K562 (cell line): ENCODE measurements around the gene CSNK1G1. TPM values are rescaled to one million over a fixed set of nuclear protein-coding genes. Genes with fewer than 3 reads are reported as not detected.

Source experiments
- ATF4 ChIP-seq: fragments of 450-650 bp; formaldehyde crosslinking; IDR thresholded peaks from 2 replicates; pipeline ENCODE4 v1.4.0; 2022; ENCODE audit warnings: mild to moderate bottlenecking, moderate library complexity
- BCLAF1 ChIP-seq, 2 experiments: fragments of 450-650 bp in 1 of 2; IDR thresholded peaks; 2 replicates each; pipeline ENCODE4 v1.6.1; 2011 to 2017; ENCODE audit warnings: low read depth in 2 of 2, antibody characterized with exemption in 1 of 2, borderline replicate concordance in 1 of 2, low read length in 1 of 2, mild to moderate bottlenecking in 1 of 2, mixed read lengths in 1 of 2; ENCODE audit not compliant: control insufficient read depth in 1 of 2
- BHLHE40 ChIP-seq: IDR thresholded peaks from 2 replicates; pipeline ENCODE4 v1.6.1; 2011; ENCODE audit warnings: low read length, improper control_type of control experiment
- DACH1 ChIP-seq: fragments of 450-650 bp; IDR thresholded peaks from 2 replicates; pipeline ENCODE4 v1.6.1; 2018; ENCODE audit not compliant: partially characterized antibody
- E2F4 ChIP-seq: sonication (generic); formaldehyde crosslinking; IDR thresholded peaks from 2 replicates; pipeline ENCODE4 v1.8.0; 2022; ENCODE audit warnings: mild to moderate bottlenecking, low read depth, missing genetic modification reagents
- ELK3 ChIP-seq: fragments of 450-650 bp; formaldehyde crosslinking; IDR thresholded peaks from 2 replicates; pipeline ENCODE4 v1.4.0; 2020; ENCODE audit warnings: mild to moderate bottlenecking
- GABPB2 ChIP-seq: fragments of 250-450 bp; sonication (Bioruptor Pico); conservative IDR thresholded peaks from 2 replicates; pipeline ENCODE4 v1.5.1; 2021; ENCODE audit warnings: mild to moderate bottlenecking
- HCFC1 ChIP-seq: IDR thresholded peaks from 2 replicates; pipeline ENCODE4 v1.6.1; 2012; ENCODE audit warnings: low read depth, low read length, improper control_type of control experiment
- MAFF ChIP-seq: IDR thresholded peaks from 2 replicates; pipeline ENCODE4 v1.6.1; 2012; ENCODE audit warnings: low read length, improper control_type of control experiment
- POLR2AphosphoS2 ChIP-seq: IDR thresholded peaks from 2 replicates; pipeline ENCODE4 v1.6.1; 2012; ENCODE audit warnings: low read length, improper control_type of control experiment
- SPI1 ChIP-seq: IDR thresholded peaks from 2 replicates; pipeline ENCODE4 v1.6.1; 2011; ENCODE audit warnings: low read depth, low read length, control low read depth, borderline replicate concordance
- SUPT5H ChIP-seq: fragments of 450-650 bp; IDR thresholded peaks from 2 replicates; pipeline ENCODE4 v1.6.1; 2016
- TARDBP ChIP-seq: fragments of 450-650 bp; IDR thresholded peaks from 2 replicates; pipeline ENCODE4 v1.6.1; 2016
- TOE1 ChIP-seq, 2 experiments: fragments of 450-650 bp in 1 of 2; sonication (generic) in 1 of 2; formaldehyde crosslinking in 1 of 2; IDR thresholded peaks; 2 replicates each; pipeline versions ENCODE4 v1.7.1 to v1.8.0; 2016 to 2022; ENCODE audit warnings: borderline replicate concordance in 2 of 2, mild to moderate bottlenecking in 2 of 2, antibody characterized with exemption in 1 of 2, inconsistent platforms in 1 of 2, low read depth in 1 of 2, missing genetic modification reagents in 1 of 2, moderate library complexity in 1 of 2
- ZBTB17 ChIP-seq: fragments of 450-650 bp; formaldehyde crosslinking; IDR thresholded peaks from 2 replicates; pipeline ENCODE4 v1.4.0; 2020; ENCODE audit warnings: mild to moderate bottlenecking
- ZBTB43 ChIP-seq: sonication (generic); formaldehyde crosslinking; IDR thresholded peaks from 2 replicates; pipeline ENCODE4 v1.8.0; 2023; ENCODE audit warnings: mild to moderate bottlenecking, missing genetic modification reagents
- ZNF197 ChIP-seq: fragments of 200-800 bp; sonication (Bioruptor generic); IDR thresholded peaks from 2 replicates; pipeline ENCODE4 v1.6.1; 2016; ENCODE audit warnings: low read depth, missing genetic modification characterization, missing compliant biosample characterization
- ZNF316 ChIP-seq: fragments of 450-650 bp; IDR thresholded peaks from 2 replicates; pipeline ENCODE4 v1.6.1; 2016
- ZZZ3 ChIP-seq: fragments of 450-650 bp; IDR thresholded peaks from 2 replicates; pipeline ENCODE4 v1.6.1; 2016; ENCODE audit warnings: antibody characterized with exemption, mild to moderate bottlenecking, moderate library complexity
- polyA plus RNA-seq, 8 experiments: library from polyadenylated mRNA; depleted of rRNA in 4 of 8; stranded (reverse) in 5 of 8; unstranded in 3 of 8; fragments of >200 nt; fragmentation: Nextera tagmentation in 2 of 8; fragmentation: Illumina TruSeq in 1 of 8; extraction: Ambion mirVana in 2 of 8; extraction: Trizol in 1 of 8; gene quantifications; 2 replicates each; pipeline versions ENCODE4 v1.2.1 to v1.2.3, GENCODE V29; 2011 to 2014; ENCODE audit warnings: inconsistent platforms in 1 of 8, missing spikeins in 1 of 8
- total RNA-seq, 7 experiments: library from RNA; depleted of rRNA in 6 of 7; stranded (reverse); fragments of >200 nt in 6 of 7; fragmentation: Illumina TruSeq in 2 of 7; extraction: Trizol in 2 of 7; gene quantifications; 2 replicates each; pipeline versions ENCODE4 v1.2.1 to v1.2.3, GENCODE V29; 2011 to 2021; ENCODE audit warnings: low replicate concordance in 1 of 7

CSNK1G1 gene
- total and polyA plus RNA-seq, 9 of the 15 experiments (the other 6 are each of a cell fraction or from before 2014, with no cell fraction given): 4.5 to 18.5 (median 9.5) TPM

- TF ChIP-seq E2F4 (CRISPR knock-in tag): no peak
- TF ChIP-seq MAFF: peak; percentile 83
- no peak for TF ChIP-seq HCFC1
- no peak for TF ChIP-seq ZZZ3
- peak; percentile 70; the same call in 1 of the 2 replicates for TF ChIP-seq POLR2AphosphoS2
- TF ChIP-seq ATF4 (CRISPR knock-in tag): no peak
- no peak for TF ChIP-seq TOE1 (IDR thresholded peaks at IDR 0.05; ENCODE audit: borderline replicate concordance)
- no peak for TF ChIP-seq TOE1 (CRISPR knock-in tag; IDR thresholded peaks at IDR 0.05; ENCODE audit: borderline replicate concordance, low read depth)
- peak; percentile 96 for TF ChIP-seq ZNF316
- 0 out of 2 replicates have a peak, but pooled peaks have one; percentile 25 for TF ChIP-seq SUPT5H
- TF ChIP-seq BCLAF1 (IDR thresholded peaks at IDR 0.05; ENCODE audit: borderline replicate concordance in 1 of 2, control insufficient read depth in 1 of 2, low read depth in 2 of 2, low read length in 1 of 2): no peak
- no peak for TF ChIP-seq ELK3 (CRISPR knock-in tag)
- no peak for TF ChIP-seq SPI1
- no peak for TF ChIP-seq ZBTB17 (CRISPR knock-in tag)
- TF ChIP-seq DACH1: peak; percentile 23
- no peak for TF ChIP-seq ZNF197 (CRISPR knock-in tag)
- TF ChIP-seq BHLHE40: 0 out of 2 replicates have a peak, but pooled peaks have one; percentile 5
- TF ChIP-seq TARDBP: no peak
- TF ChIP-seq ZBTB43 (CRISPR knock-in tag): no peak
- no peak for TF ChIP-seq GABPB2
Observed at GRCh38 chr15:64166102-64166890, 189.7 kb downstream of the CSNK1G1 start (continued).
